Measurements from ENCODE around the gene ELAPOR1. TPM values are rescaled to one million over a fixed set of nuclear protein-coding genes. Genes with fewer than 3 reads are reported as not detected.

The ELAPOR1 gene
- total and polyA plus RNA-seq, 9 of the 15 experiments (the other 6 are each of a cell fraction or from before 2014, with no cell fraction given), result 0.07 to 1.2 (median 0.18) TPM

- TF ChIP-seq HMBOX1 (IDR thresholded peaks at IDR 0.05), result peak; percentile 85
- TF ChIP-seq CEBPB (tag; IDR thresholded peaks at IDR 0.05), result peak; percentile 60
These were observed 49.6 kb downstream of the ELAPOR1 start (continued) for GRCh38 chr1:109163551-109163950.

Small RNA genes within 50 kb of the gene (small RNA-seq; reads per million reads assigned to genes)
- gene AL356488.2, result not detected

Other genes with a start within 250 kb of the ELAPOR1 start
Only the 7 nearest of the 9 such genes appear.
- gene CLCC1, start 150.6 kb upstream of the ELAPOR1 start, total RNA-seq (2014; rRNA removed), result 33.3 and 37.7 TPM in 2 replicates
- gene CLCC1, start 150.6 kb upstream of the ELAPOR1 start, total RNA-seq (2014; rRNA removed; fragmentation: Illumina TruSeq; extraction: Trizol), result 54.6 and 56.9 TPM in 2 replicates
- 41.0 and 44.7 TPM in 2 replicates for gene CLCC1, start 150.6 kb upstream of the ELAPOR1 start, total RNA-seq (2015; rRNA removed; fragmentation: Illumina TruSeq; extraction: Trizol)
- 46.9 and 48.0 TPM in 2 replicates for gene CLCC1, start 150.6 kb upstream of the ELAPOR1 start, total RNA-seq (2021)
- 45.6 and 63.4 TPM in 2 replicates for gene CLCC1, start 150.6 kb upstream of the ELAPOR1 start, polyA plus RNA-seq (2011; rRNA removed)
- 36.4 and 40.4 TPM in 2 replicates for gene CLCC1, start 150.6 kb upstream of the ELAPOR1 start, polyA plus RNA-seq (2014; fragmentation: Illumina TruSeq; extraction: Trizol)
- 10 to 100 TPM; 28.8 to 33.9 TPM for gene CLCC1, start 150.6 kb upstream of the ELAPOR1 start, polyA plus RNA-seq (2014; fragmentation: Nextera tagmentation; extraction: Ambion mirVana)
- 35.8 and 39.1 TPM in 2 replicates for gene CLCC1, start 150.6 kb upstream of the ELAPOR1 start, polyA plus RNA-seq (2014; rRNA removed)
- gene WDR47, start 72.0 kb upstream of the ELAPOR1 start, total RNA-seq (2014; rRNA removed), result 3.5 and 3.8 TPM in 2 replicates
- 6.1 and 6.8 TPM in 2 replicates for gene WDR47, start 72.0 kb upstream of the ELAPOR1 start, total RNA-seq (2014; rRNA removed; fragmentation: Illumina TruSeq; extraction: Trizol)
- gene WDR47, start 72.0 kb upstream of the ELAPOR1 start, total RNA-seq (2015; rRNA removed; fragmentation: Illumina TruSeq; extraction: Trizol), result 6.6 and 6.7 TPM in 2 replicates
- 6.1 and 9.6 TPM in 2 replicates for gene WDR47, start 72.0 kb upstream of the ELAPOR1 start, total RNA-seq (2021)
- 8.8 and 10.1 TPM in 2 replicates for gene WDR47, start 72.0 kb upstream of the ELAPOR1 start, polyA plus RNA-seq (2011; rRNA removed)
- gene WDR47, start 72.0 kb upstream of the ELAPOR1 start, polyA plus RNA-seq (2014; fragmentation: Illumina TruSeq; extraction: Trizol), result 4.5 and 4.9 TPM in 2 replicates
- 1 to 10 TPM; 1.3 to 2.0 TPM for gene WDR47, start 72.0 kb upstream of the ELAPOR1 start, polyA plus RNA-seq (2014; fragmentation: Nextera tagmentation; extraction: Ambion mirVana)
- gene WDR47, start 72.0 kb upstream of the ELAPOR1 start, polyA plus RNA-seq (2014; rRNA removed), result 3.9 and 4.0 TPM in 2 replicates
- 22.9 and 26.6 TPM in 2 replicates for gene TAF13, start 38.1 kb upstream of the ELAPOR1 start, total RNA-seq (2014; rRNA removed)
- gene TAF13, start 38.1 kb upstream of the ELAPOR1 start, total RNA-seq (2014; rRNA removed; fragmentation: Illumina TruSeq; extraction: Trizol), result 77.2 and 85.1 TPM in 2 replicates
- 49.2 and 52.1 TPM in 2 replicates for gene TAF13, start 38.1 kb upstream of the ELAPOR1 start, total RNA-seq (2015; rRNA removed; fragmentation: Illumina TruSeq; extraction: Trizol)
- 35.3 and 39.4 TPM in 2 replicates for gene TAF13, start 38.1 kb upstream of the ELAPOR1 start, total RNA-seq (2021)
- gene TAF13, start 38.1 kb upstream of the ELAPOR1 start, polyA plus RNA-seq (2011; rRNA removed), result 35.9 and 61.5 TPM in 2 replicates
- gene TAF13, start 38.1 kb upstream of the ELAPOR1 start, polyA plus RNA-seq (2014; fragmentation: Illumina TruSeq; extraction: Trizol), result 46.7 and 57.6 TPM in 2 replicates
- 10 to 100 TPM; 14.9 to 21.0 TPM for gene TAF13, start 38.1 kb upstream of the ELAPOR1 start, polyA plus RNA-seq (2014; fragmentation: Nextera tagmentation; extraction: Ambion mirVana)
- gene TAF13, start 38.1 kb upstream of the ELAPOR1 start, polyA plus RNA-seq (2014; rRNA removed), result 38.7 and 39.6 TPM in 2 replicates
- gene TMEM167B, start 23.4 kb upstream of the ELAPOR1 start, total RNA-seq (2014; rRNA removed), result 17.2 and 25.8 TPM in 2 replicates
- 32.2 and 38.2 TPM in 2 replicates for gene TMEM167B, start 23.4 kb upstream of the ELAPOR1 start, total RNA-seq (2014; rRNA removed; fragmentation: Illumina TruSeq; extraction: Trizol)
- gene TMEM167B, start 23.4 kb upstream of the ELAPOR1 start, total RNA-seq (2015; rRNA removed; fragmentation: Illumina TruSeq; extraction: Trizol), result 29.0 and 33.4 TPM in 2 replicates
- 34.1 and 35.6 TPM in 2 replicates for gene TMEM167B, start 23.4 kb upstream of the ELAPOR1 start, total RNA-seq (2021)
- gene TMEM167B, start 23.4 kb upstream of the ELAPOR1 start, polyA plus RNA-seq (2011; rRNA removed), result 26.0 and 26.7 TPM in 2 replicates
- 35.2 and 36.4 TPM in 2 replicates for gene TMEM167B, start 23.4 kb upstream of the ELAPOR1 start, polyA plus RNA-seq (2014; fragmentation: Illumina TruSeq; extraction: Trizol)
- gene TMEM167B, start 23.4 kb upstream of the ELAPOR1 start, polyA plus RNA-seq (2014; fragmentation: Nextera tagmentation; extraction: Ambion mirVana), result 10 to 100 TPM; 25.0 to 36.3 TPM
- 17.2 and 26.5 TPM in 2 replicates for gene TMEM167B, start 23.4 kb upstream of the ELAPOR1 start, polyA plus RNA-seq (2014; rRNA removed)
- gene SARS1, start 99.8 kb downstream of the ELAPOR1 start, total RNA-seq (2014; rRNA removed), result 254 and 257 TPM in 2 replicates
- 273 and 284 TPM in 2 replicates for gene SARS1, start 99.8 kb downstream of the ELAPOR1 start, total RNA-seq (2014; rRNA removed; fragmentation: Illumina TruSeq; extraction: Trizol)
- gene SARS1, start 99.8 kb downstream of the ELAPOR1 start, total RNA-seq (2015; rRNA removed; fragmentation: Illumina TruSeq; extraction: Trizol), result 211 and 221 TPM in 2 replicates
- 232 and 246 TPM in 2 replicates for gene SARS1, start 99.8 kb downstream of the ELAPOR1 start, total RNA-seq (2021)
- 221 and 230 TPM in 2 replicates for gene SARS1, start 99.8 kb downstream of the ELAPOR1 start, polyA plus RNA-seq (2011; rRNA removed)
- gene SARS1, start 99.8 kb downstream of the ELAPOR1 start, polyA plus RNA-seq (2014; fragmentation: Illumina TruSeq; extraction: Trizol), result 293 and 317 TPM in 2 replicates
- gene SARS1, start 99.8 kb downstream of the ELAPOR1 start, polyA plus RNA-seq (2014; fragmentation: Nextera tagmentation; extraction: Ambion mirVana), result 100 to 1,000 TPM; 336 to 623 TPM
- gene SARS1, start 99.8 kb downstream of the ELAPOR1 start, polyA plus RNA-seq (2014; rRNA removed), result 235 and 240 TPM in 2 replicates
- gene CELSR2, start 135.4 kb downstream of the ELAPOR1 start, total RNA-seq (2014; rRNA removed), result 4.1 and 5.9 TPM in 2 replicates
- 2.7 and 3.0 TPM in 2 replicates for gene CELSR2, start 135.4 kb downstream of the ELAPOR1 start, total RNA-seq (2014; rRNA removed; fragmentation: Illumina TruSeq; extraction: Trizol)
- 4.2 and 5.0 TPM in 2 replicates for gene CELSR2, start 135.4 kb downstream of the ELAPOR1 start, total RNA-seq (2015; rRNA removed; fragmentation: Illumina TruSeq; extraction: Trizol)
- gene CELSR2, start 135.4 kb downstream of the ELAPOR1 start, total RNA-seq (2021), result 19.1 and 21.9 TPM in 2 replicates
- gene CELSR2, start 135.4 kb downstream of the ELAPOR1 start, polyA plus RNA-seq (2011; rRNA removed), result 7.2 and 8.2 TPM in 2 replicates
- 14.1 and 15.3 TPM in 2 replicates for gene CELSR2, start 135.4 kb downstream of the ELAPOR1 start, polyA plus RNA-seq (2014; fragmentation: Illumina TruSeq; extraction: Trizol)
- under 1 TPM; 0.31 to 0.86 TPM for gene CELSR2, start 135.4 kb downstream of the ELAPOR1 start, polyA plus RNA-seq (2014; fragmentation: Nextera tagmentation; extraction: Ambion mirVana)
- 9.0 and 10.2 TPM in 2 replicates for gene CELSR2, start 135.4 kb downstream of the ELAPOR1 start, polyA plus RNA-seq (2014; rRNA removed)
- 52.2 and 64.0 TPM in 2 replicates for gene PSRC1, start 169.0 kb downstream of the ELAPOR1 start, total RNA-seq (2014; rRNA removed)
- gene PSRC1, start 169.0 kb downstream of the ELAPOR1 start, total RNA-seq (2014; rRNA removed; fragmentation: Illumina TruSeq; extraction: Trizol), result 27.9 and 28.7 TPM in 2 replicates
- gene PSRC1, start 169.0 kb downstream of the ELAPOR1 start, total RNA-seq (2015; rRNA removed; fragmentation: Illumina TruSeq; extraction: Trizol), result 34.7 and 37.0 TPM in 2 replicates
- 51.8 and 55.4 TPM in 2 replicates for gene PSRC1, start 169.0 kb downstream of the ELAPOR1 start, total RNA-seq (2021)
- 39.3 and 59.5 TPM in 2 replicates for gene PSRC1, start 169.0 kb downstream of the ELAPOR1 start, polyA plus RNA-seq (2011; rRNA removed)
- 41.8 and 49.7 TPM in 2 replicates for gene PSRC1, start 169.0 kb downstream of the ELAPOR1 start, polyA plus RNA-seq (2014; fragmentation: Illumina TruSeq; extraction: Trizol)
- gene PSRC1, start 169.0 kb downstream of the ELAPOR1 start, polyA plus RNA-seq (2014; fragmentation: Nextera tagmentation; extraction: Ambion mirVana), result 1 to 10 TPM; 6.5 to 7.9 TPM
- gene PSRC1, start 169.0 kb downstream of the ELAPOR1 start, polyA plus RNA-seq (2014; rRNA removed), result 56.1 and 65.2 TPM in 2 replicates

Data from K562 (cell line).